ENCODE measurements around the gene SIMC1.
"Not testable (repeated sequence)": the region's sequence is repeated elsewhere in the genome, so short reads cannot be mapped to it uniquely, and the experiment has no call there.

Gene SIMC1

GRCh38 chr5:176201811-176202210 lies 36.4 kb upstream of the SIMC1 start:
- TF ChIP-seq POLR2A (IDR thresholded peaks at IDR 0.05; ENCODE audit: low read depth, low read length) = no peak
- no peak for FAIRE-seq
- DNase-seq (ENCODE audit: insufficient read length, low spot score) = no peak

DNA sequence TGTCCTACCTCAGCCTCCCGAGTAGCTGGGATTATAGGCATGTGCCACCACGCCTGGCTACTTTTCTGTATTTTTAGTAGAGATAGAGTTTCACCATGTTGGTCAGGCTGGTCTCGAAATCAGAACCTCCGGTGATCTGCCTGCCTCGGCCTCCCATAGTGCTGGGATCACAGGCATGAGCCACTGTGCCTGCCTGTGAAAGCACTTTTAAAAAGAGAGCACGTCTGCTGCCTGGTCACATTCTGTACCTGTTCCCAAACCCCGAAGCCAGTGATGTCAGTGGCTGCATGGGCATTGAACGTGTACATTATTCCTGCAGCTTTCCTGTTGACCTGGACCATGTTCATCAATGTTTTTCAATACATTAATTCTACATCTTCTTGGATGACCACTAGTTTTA lies 35.1 kb upstream of the SIMC1 start:
- no peak for TF ChIP-seq POLR2A (IDR thresholded peaks at IDR 0.05; ENCODE audit: low read depth, low read length)
- FAIRE-seq (no peak), DNase-seq (ENCODE audit: insufficient read length, low spot score) (no peak)

- FAIRE-seq; DNase-seq (ENCODE audit: insufficient read length, low spot score): not testable (repeated sequence)
Observed at GRCh38 chr5:176203535-176203934, 34.7 kb upstream of the SIMC1 start.

DNA sequence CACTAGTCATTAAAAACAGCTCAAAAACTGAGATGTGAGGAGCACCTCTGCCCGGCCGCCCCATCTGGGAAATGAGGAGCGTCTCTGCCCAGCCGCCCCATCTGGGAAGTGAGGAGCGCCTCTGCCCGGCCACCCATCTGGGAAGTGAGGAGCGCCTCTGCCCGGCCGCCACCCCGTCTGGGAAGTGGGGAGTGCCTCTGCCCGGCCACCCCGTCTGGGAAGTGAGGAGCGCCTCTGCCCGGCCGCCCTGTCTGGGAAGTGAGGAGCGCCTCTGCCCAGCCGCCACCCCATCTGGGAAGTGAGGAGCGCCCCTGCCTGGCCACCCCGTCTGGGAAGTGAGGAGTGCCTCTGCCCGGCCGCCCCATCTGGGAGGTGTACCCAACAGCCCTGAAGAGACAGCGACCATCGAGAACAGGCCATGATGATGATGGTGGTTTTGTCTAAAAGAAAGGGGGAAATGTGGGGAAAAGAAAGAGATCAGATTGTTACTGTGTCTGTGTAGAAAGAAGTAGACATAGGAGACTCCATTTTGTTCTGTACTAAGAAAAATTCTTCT lies 23.7 kb upstream of the SIMC1 start:
- not testable (repeated sequence) for DNase-seq (ENCODE audit: insufficient read length, low spot score); FAIRE-seq

GRCh38 chr5:176216393-176216916 lies 21.8 kb upstream of the SIMC1 start:
- DNase-seq (ENCODE audit: insufficient read length, low spot score); FAIRE-seq: not testable (repeated sequence)

DNA sequence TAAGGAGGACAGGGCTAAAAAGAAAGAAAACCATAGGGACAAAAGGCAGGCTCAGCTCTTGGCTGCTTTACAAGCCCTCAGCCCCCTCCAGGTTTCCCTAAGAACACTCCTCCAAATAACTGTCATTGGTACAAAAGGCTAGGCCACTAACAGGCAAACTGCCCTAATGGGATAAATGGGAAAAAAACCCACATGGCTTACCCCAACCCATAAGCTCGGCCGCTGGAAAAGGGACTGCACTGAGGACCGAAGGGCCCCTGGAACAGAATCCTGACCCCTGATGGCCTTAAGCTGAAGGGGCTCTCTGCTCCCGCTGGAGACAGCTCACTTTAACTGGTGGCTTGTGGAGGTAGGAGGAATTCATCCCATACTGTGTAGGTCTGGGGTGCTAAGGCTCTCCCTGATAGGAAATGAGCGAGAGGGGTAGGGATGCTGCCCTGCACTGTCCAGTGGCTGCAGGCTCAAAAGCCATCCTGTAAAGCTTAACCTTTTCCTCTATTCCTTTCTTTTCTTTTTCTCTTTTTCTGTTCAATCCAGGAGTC lies 21.0 kb upstream of the SIMC1 start:
- not testable (repeated sequence) for FAIRE-seq; DNase-seq (ENCODE audit: insufficient read length, low spot score)

- not testable (repeated sequence) for FAIRE-seq; DNase-seq (ENCODE audit: insufficient read length, low spot score)
Observed at GRCh38 chr5:176217764-176218163, 20.5 kb upstream of the SIMC1 start.

DNA sequence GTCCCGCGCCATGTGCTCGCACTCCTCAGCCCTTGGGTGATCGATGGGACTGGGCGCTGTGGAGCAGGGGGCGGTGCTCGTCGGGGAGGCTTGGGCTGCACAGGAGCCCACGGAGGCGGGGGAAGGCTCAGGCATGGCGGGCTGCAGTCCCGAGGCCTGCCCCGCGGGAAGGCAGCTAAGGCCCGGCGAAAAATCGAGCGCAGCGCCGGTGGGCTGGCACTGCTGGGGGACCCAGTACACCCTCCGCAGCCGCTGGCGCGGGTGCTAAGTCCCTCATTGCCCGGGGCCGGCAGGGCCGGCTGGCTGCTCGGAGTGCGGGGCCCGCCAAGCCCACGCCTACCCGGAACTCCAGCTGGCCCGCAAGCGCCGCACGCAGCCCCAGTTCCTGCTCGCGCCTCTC lies 16.2 kb upstream of the SIMC1 start:
- not testable (repeated sequence) for DNase-seq (ENCODE audit: insufficient read length, low spot score); FAIRE-seq

- not testable (repeated sequence) for FAIRE-seq; DNase-seq (ENCODE audit: insufficient read length, low spot score)
Observed at GRCh38 chr5:176228358-176228757, 9.9 kb upstream of the SIMC1 start.

- FAIRE-seq; DNase-seq (ENCODE audit: insufficient read length, low spot score): not testable (repeated sequence)
Observed at GRCh38 chr5:176233253-176233652, 5.0 kb upstream of the SIMC1 start.

- not testable (repeated sequence) for FAIRE-seq
- peak; percentile 6 for DNase-seq (ENCODE audit: insufficient read length, low spot score)
Observed at GRCh38 chr5:176235155-176235554, 3.1 kb upstream of the SIMC1 start.

- FAIRE-seq = not testable (repeated sequence)
Observed at GRCh38 chr5:176238645-176239283, 540 bp downstream of the SIMC1 start.

DNA sequence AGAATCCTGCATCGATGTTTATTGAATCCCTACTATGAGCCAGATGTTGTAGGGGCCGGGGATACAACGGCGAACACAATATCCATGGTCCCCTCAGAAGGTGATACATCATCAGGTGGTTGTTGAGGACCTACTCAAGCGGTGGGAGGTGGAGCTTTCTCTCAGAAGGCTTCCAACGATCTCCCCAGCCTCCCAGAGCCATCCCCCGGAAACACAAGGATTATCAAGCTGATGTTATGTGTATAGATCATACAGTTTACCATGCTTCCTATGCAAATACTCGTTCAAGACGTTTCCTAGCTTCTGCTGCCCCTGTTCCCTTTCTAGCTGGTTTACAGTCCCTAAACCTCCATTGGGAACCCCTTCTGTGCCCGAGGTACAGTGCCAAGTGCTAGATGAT lies 1.1 kb downstream of the SIMC1 start:
- DNase-seq (ENCODE audit: insufficient read length, low spot score); FAIRE-seq: not testable (repeated sequence)

More at GRCh38 chr5:176238645-176239283, 540 bp downstream of the SIMC1 start:
- not testable (repeated sequence) for DNase-seq (ENCODE audit: insufficient read length, low spot score)

GRCh38 chr5:176244318-176244717 lies 6.1 kb downstream of the SIMC1 start:
- not testable (repeated sequence) for FAIRE-seq; DNase-seq (ENCODE audit: insufficient read length, low spot score)

DNA sequence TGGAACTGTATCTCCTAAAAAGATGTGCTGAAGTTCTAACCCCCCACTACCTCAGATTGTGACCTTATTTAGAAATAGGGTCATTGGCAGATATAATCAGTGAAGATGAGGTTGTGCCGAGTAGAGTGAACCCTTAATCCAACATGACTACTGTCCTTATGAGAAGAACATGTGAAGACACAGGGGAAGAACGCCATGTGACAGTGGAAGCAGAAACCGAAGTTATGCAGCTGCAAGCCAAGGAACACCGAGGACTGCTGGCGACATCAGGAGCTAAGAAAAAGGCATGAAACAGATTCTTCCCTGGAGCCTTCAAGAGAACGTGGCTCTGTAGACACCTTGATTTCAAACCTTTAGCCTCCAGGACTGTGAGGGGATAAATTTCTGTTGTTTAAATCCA lies 6.8 kb downstream of the SIMC1 start:
- not testable (repeated sequence) for FAIRE-seq; DNase-seq (ENCODE audit: insufficient read length, low spot score)

DNA sequence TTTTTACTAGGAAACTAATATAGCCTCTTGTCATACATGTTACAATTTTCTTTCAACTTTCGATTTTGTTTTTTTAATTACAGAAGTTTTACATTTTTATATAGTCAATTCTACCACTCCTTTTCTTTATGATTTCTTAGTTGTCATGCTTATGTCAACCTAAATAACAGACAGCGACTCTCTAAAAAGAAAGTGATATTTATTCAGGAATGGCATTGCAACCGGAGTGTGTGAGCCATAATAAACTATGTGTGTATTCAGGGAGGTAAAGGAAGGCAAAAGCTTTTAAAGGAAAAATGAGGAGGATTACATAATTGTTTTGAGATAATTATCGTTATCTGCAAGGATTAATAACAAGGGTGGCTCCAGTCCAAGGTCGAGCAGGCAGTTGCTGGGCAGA lies 7.3 kb downstream of the SIMC1 start:
- FAIRE-seq = not testable (repeated sequence)

DNA sequence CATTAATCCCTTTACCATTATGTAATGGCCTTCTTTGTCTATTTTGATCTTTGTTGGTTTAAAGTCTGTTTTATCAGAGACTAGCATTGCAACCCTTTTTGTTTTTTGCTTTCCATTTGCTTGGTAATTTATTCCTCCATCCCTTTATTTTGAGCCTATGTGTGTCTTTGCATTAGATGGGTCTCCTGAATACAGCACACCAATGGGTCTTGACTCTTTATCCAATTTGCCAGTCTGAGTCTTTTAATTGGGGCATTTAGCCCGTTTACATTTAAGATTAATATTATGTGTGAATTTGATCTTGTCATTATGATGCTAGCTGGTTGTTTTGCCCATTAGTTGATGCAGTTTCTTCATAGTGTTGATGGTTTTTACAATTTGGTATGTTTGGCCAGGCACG lies 12.5 kb downstream of the SIMC1 start:
- FAIRE-seq; DNase-seq (ENCODE audit: insufficient read length, low spot score): not testable (repeated sequence)

More for the DNA sequence above, 7.3 kb downstream of the SIMC1 start:
- not testable (repeated sequence) for DNase-seq (ENCODE audit: insufficient read length, low spot score)

DNA sequence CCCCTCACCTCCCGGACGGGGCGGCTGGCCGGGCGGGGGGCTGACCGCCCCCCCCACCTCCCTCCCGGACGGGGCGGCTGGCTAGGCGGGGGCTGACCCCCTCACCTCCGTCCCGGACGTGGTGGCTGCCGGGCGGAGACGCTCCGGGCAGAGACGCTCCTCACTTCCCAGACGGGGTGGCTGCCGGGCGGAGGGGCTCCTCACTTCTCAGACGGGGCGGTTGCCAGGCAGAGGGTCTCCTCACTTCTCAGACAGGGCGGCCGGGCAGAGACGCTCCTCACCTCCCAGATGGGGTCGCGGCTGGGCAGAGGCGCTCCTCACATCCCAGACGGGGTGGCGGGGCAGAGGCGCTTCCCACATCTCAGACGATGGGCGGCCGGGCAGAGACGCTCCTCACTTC lies 13.9 kb downstream of the SIMC1 start:
- DNase-seq (ENCODE audit: insufficient read length, low spot score); FAIRE-seq: not testable (repeated sequence)

GRCh38 chr5:176253370-176254065 lies 15.3 kb downstream of the SIMC1 start:
- not testable (repeated sequence) for FAIRE-seq; DNase-seq (ENCODE audit: insufficient read length, low spot score)

- DNase-seq (ENCODE audit: insufficient read length, low spot score) = not testable (repeated sequence)
- peak; percentile 52 for FAIRE-seq
Observed at GRCh38 chr5:176254066-176254393, 15.8 kb downstream of the SIMC1 start.

All from H54 (cell line).